OCI-LY1 (cell line): ENCODE measurements around the gene SLFN12.

Source experiments
- H2AFZ ChIP-seq: fragments of 200-600 bp; sonication (generic), shearing (Covaris generic); 2 replicates; pipeline ENCODE4 v1.6.0; 2014; ENCODE audit warnings: antibody characterized with exemption, mild to moderate bottlenecking, low read length
- H3F3A ChIP-seq: fragments of 200-600 bp; sonication (generic), shearing (Covaris generic); 2 replicates; pipeline ENCODE4 v1.6.0; 2014; ENCODE audit warnings: mild to moderate bottlenecking, antibody characterized with exemption, low read length, moderate library complexity; ENCODE audit not compliant: insufficient read depth
- H3K27ac ChIP-seq: fragments of 200-600 bp; sonication (generic); 2 replicates; pipeline ENCODE4 v1.5.1; 2014; ENCODE audit warnings: low read length, mixed run types, mild to moderate bottlenecking, low read depth; ENCODE audit not compliant: poor library complexity, severe bottlenecking
- H3K27me3 ChIP-seq: fragments of 200-600 bp; sonication (generic); 2 replicates; pipeline ENCODE4 v1.6.0; 2014; ENCODE audit warnings: antibody characterized with exemption, mild to moderate bottlenecking, low read length, moderate library complexity; ENCODE audit not compliant: insufficient read depth
- H3K36me3 ChIP-seq: fragments of 200-600 bp; sonication (generic); 2 replicates; pipeline ENCODE4 v1.6.1; 2014; ENCODE audit warnings: mild to moderate bottlenecking, antibody characterized with exemption, low read length, moderate library complexity, mixed read lengths; ENCODE audit not compliant: insufficient read depth
- H3K4me1 ChIP-seq: fragments of 200-600 bp; sonication (generic); 2 replicates; pipeline ENCODE4 v1.5.1; 2014; ENCODE audit warnings: mild to moderate bottlenecking, low read length, moderate library complexity; ENCODE audit not compliant: insufficient read depth, severe bottlenecking
- H3K4me2 ChIP-seq: fragments of 200-600 bp; sonication (generic), shearing (Covaris generic); 2 replicates; pipeline ENCODE4 v1.6.1; 2014; ENCODE audit warnings: low read length
- H3K4me3 ChIP-seq: fragments of 200-600 bp; sonication (generic); 2 replicates; pipeline ENCODE4 v1.5.1; 2014; ENCODE audit warnings: low read length, low read depth, mild to moderate bottlenecking, mixed read lengths; ENCODE audit not compliant: poor library complexity, severe bottlenecking
- H3K79me2 ChIP-seq: fragments of 200-600 bp; shearing (Covaris generic); 2 replicates; pipeline ENCODE4 v1.6.1; 2016; ENCODE audit warnings: mixed run types, low read length, mixed read lengths; ENCODE audit not compliant: insufficient read depth
- H3K9ac ChIP-seq: fragments of 200-600 bp; sonication (generic), shearing (Covaris generic); 2 replicates; pipeline ENCODE4 v1.6.1; 2014; ENCODE audit warnings: mild to moderate bottlenecking, low read length, mixed read lengths
- H3K9me2 ChIP-seq: fragments of 200-600 bp; sonication (generic), shearing (Covaris generic); 2 replicates; pipeline ENCODE4 v1.6.1; 2014; ENCODE audit warnings: low read depth, mild to moderate bottlenecking, low read length, mixed read lengths
- H3K9me3 ChIP-seq: fragments of 200-600 bp; shearing (Covaris generic); 2 replicates; pipeline ENCODE4 v1.6.1; 2014; ENCODE audit warnings: low read length, mixed read lengths
- H4K20me1 ChIP-seq: fragments of 200-600 bp; sonication (generic), shearing (Covaris generic); 2 replicates; pipeline ENCODE4 v1.6.0; 2016; ENCODE audit warnings: mild to moderate bottlenecking, low read length; ENCODE audit not compliant: insufficient read depth
- CTCF ChIP-seq: fragments of 200-600 bp; sonication (generic), shearing (Covaris generic); IDR thresholded peaks from 2 replicates; pipeline ENCODE4 v1.5.1; 2017; ENCODE audit warnings: mild to moderate bottlenecking, antibody characterized with exemption, low read length, moderate library complexity, mixed read lengths
- EZH2 ChIP-seq: fragments of 200-600 bp; sonication (generic), shearing (Covaris generic); IDR thresholded peaks from 2 replicates; pipeline ENCODE4 v1.8.0; 2017; ENCODE audit warnings: borderline replicate concordance, mixed run types, mild to moderate bottlenecking, antibody characterized with exemption, low read length, moderate library complexity, mixed read lengths

SLFN12 gene

GRCh38 chr17:35377706-35378105 lies 54.6 kb downstream of the SLFN12 start:
- no peak overlapping the region for H3K4me2 ChIP-seq
- no peaks in the 10 kb centered on the region for H3K36me3 ChIP-seq
- H3K79me2 ChIP-seq = no peaks in the 10 kb centered on the region
- H4K20me1 ChIP-seq = no peaks in the 10 kb centered on the region
- H3K4me1 ChIP-seq = peaks cover 5% of the 10 kb centered on the region
- no peak overlapping the region for H3K9ac ChIP-seq
- TF ChIP-seq EZH2 (no peak), CTCF (no peak)
- no peaks in the 10 kb centered on the region for H3K9me2 ChIP-seq
- H2AFZ ChIP-seq = no peak overlapping the region
- H3K9me3 ChIP-seq = no peaks in the 10 kb centered on the region
- H3K4me3 ChIP-seq = no peak overlapping the region
- H3K27me3 ChIP-seq = no peaks in the 10 kb centered on the region; the same call in 1 of the 2 replicates
- no peak overlapping the region for H3K27ac ChIP-seq
- H3F3A ChIP-seq = no peaks in the 10 kb centered on the region

- Histone ChIP-seq H3K9me2 (no peaks in the 10 kb centered on the region), H4K20me1 (no peaks in the 10 kb centered on the region), H3K9me3 (no peaks in the 10 kb centered on the region), H2AFZ (no peak overlapping the region), H3F3A (no peaks in the 10 kb centered on the region), H3K9ac (no peak overlapping the region), H3K36me3 (no peaks in the 10 kb centered on the region), H3K4me1 (peaks cover 5% of the 10 kb centered on the region), H3K27ac (no peak overlapping the region), H3K4me2 (no peak overlapping the region), H3K79me2 (no peaks in the 10 kb centered on the region), H3K4me3 (no peak overlapping the region), H3K27me3 (no peaks in the 10 kb centered on the region; the same call in 1 of the 2 replicates)
- no peak for TF ChIP-seq CTCF
- no peak for TF ChIP-seq EZH2
Measured at GRCh38 chr17:35377068-35377467, 55.2 kb downstream of the SLFN12 start.

GRCh38 chr17:35376245-35376644 lies 56.1 kb downstream of the SLFN12 start:
- Histone ChIP-seq H3K36me3 (no peaks in the 10 kb centered on the region), H3K9ac (no peak overlapping the region), H3K4me2 (no peak overlapping the region), H4K20me1 (no peaks in the 10 kb centered on the region), H3K9me2 (no peaks in the 10 kb centered on the region), H3K27ac (no peak overlapping the region), H3K9me3 (no peaks in the 10 kb centered on the region), H3K4me1 (peaks cover 5% of the 10 kb centered on the region), H3F3A (no peaks in the 10 kb centered on the region), H3K27me3 (no peaks in the 10 kb centered on the region; the same call in 1 of the 2 replicates), H2AFZ (no peak overlapping the region), H3K79me2 (no peaks in the 10 kb centered on the region), H3K4me3 (no peak overlapping the region)
- no peak for TF ChIP-seq EZH2

- Histone ChIP-seq H3F3A (no peaks in the 10 kb centered on the region), H3K9me2 (no peaks in the 10 kb centered on the region), H3K27ac (no peak overlapping the region), H4K20me1 (no peaks in the 10 kb centered on the region), H3K4me1 (peaks cover 5% of the 10 kb centered on the region), H3K9me3 (0 out of 2 replicates have a peak, but pooled peaks cover 2% of the 10 kb centered on the region), H3K9ac (no peak overlapping the region), H3K4me3 (peak overlapping the region; percentile 45), H3K4me2 (peak overlapping the region; percentile 64), H3K79me2 (no peaks in the 10 kb centered on the region), H3K36me3 (no peaks in the 10 kb centered on the region), H3K27me3 (peaks cover 4% of the 10 kb centered on the region; the same call in 1 of the 2 replicates), H2AFZ (no peak overlapping the region)
- no peak for TF ChIP-seq CTCF
Measured at GRCh38 chr17:35374766-35375344, 57.4 kb downstream of the SLFN12 start.
